GM12892 (cell line): ENCODE measurements around the gene KAZALD1.
A peak's percentile ranks its signal among the peaks of the same experiment; 100 is the strongest.

Experiments used
- DNase-seq: peaks from one replicate; pipeline ENCODE4 v3.0.0; 2011; ENCODE audit not compliant: insufficient read length
- FAIRE-seq: peaks from 2 replicates; lab custom pipeline; 2011; peaks lifted over from hg19 to GRCh38; lab: Jason Lieb, UNC
- POLR2A ChIP-seq: IDR thresholded peaks from 2 replicates; pipeline ENCODE4 v1.6.1; 2011; ENCODE audit warnings: low read depth, low read length, control low read depth
- POLR2AphosphoS5 ChIP-seq: IDR thresholded peaks from 2 replicates; pipeline ENCODE4 v1.6.1; 2011; ENCODE audit warnings: low read depth, low read length, control low read depth
- TAF1 ChIP-seq: IDR thresholded peaks from 2 replicates; pipeline ENCODE4 v1.6.1; 2011; ENCODE audit warnings: low read depth, mild to moderate bottlenecking, control low read depth, low read length, borderline replicate concordance

KAZALD1 gene

GRCh38 chr10:101054876-101055275, 6.9 kb upstream of the KAZALD1 start:
- TF ChIP-seq POLR2AphosphoS5 (no peak), POLR2A (no peak), TAF1 (no peak)
- no peak for DNase-seq
- no peak for FAIRE-seq

DNA sequence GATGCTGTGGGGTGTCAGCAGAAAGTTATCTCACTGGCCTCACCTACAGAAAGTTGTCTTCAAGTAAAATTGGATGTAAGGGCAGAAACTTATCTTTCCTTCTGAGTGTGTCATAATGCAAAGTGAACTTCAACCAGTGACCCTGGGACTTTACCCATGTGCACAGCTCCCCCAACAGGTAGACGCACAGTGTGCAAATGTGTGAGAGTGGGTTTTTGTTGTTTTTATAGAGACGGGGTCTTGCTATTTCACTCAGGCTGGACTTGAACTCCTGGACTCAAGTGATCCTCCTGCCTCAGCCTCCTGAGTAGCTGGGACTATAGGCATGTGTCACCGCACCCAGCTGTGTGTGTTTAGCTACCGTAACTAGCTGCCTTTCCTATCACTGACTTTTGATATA, 6.4 kb upstream of the KAZALD1 start:
- FAIRE-seq (no peak), DNase-seq (no peak)
- TF ChIP-seq TAF1 (no peak), POLR2A (no peak), POLR2AphosphoS5 (no peak)

GRCh38 chr10:101056365-101057151, 5.2 kb upstream of the KAZALD1 start:
- no peak for FAIRE-seq
- TF ChIP-seq POLR2A (no peak), POLR2AphosphoS5 (no peak), TAF1 (no peak)
- DNase-seq: no peak

DNA sequence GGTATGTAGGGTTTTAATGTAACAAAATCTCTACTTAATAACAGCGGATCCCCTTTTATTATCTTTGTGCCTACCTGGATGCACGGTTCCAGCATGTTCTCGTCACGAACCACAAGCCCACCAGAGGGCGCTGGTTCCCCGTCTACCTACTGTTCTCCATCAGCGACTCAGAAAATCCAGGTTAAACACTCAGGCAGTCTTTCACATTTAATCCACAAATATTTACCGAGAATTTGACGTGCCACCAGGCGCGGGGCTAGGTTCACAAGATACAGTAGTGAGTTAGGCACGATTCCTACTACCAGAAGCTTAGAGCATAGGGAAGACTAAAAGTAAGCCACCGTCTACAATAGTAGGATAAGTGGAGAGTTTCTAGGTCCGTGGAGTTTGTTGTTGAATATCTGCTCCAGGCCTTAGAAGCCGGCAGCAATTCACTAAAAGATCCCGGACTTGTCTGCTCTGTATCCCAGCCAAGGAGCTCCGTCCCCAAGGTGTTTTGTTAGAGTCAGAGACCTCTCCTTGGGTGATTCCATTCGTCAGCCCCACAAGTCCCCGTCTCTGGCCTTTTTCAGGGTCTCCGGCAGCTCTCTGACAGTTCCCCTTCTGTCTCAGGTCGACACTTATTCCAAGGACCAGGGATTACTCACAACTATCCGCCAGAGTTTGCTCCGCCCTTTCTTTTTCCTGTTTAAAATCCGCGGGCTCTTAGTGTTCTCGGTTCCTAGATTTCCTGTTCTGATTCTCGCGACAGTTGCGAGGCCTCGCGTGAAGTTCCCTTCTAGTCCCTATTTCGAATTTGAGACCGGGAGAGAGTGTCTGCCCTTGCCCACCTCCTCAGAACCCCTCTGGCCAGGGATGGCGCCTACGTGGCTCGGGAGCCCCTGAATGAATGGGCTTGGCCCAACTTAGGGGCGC, 1.5 kb upstream of the KAZALD1 start:
- DNase-seq (no peak), FAIRE-seq (peak; percentile 77)
- TF ChIP-seq POLR2AphosphoS5 (no peak), POLR2A (peak; percentile 62; the same call in 1 of the 2 replicates), TAF1 (0 out of 2 replicates have a peak, but pooled peaks have one; percentile 17)

DNA sequence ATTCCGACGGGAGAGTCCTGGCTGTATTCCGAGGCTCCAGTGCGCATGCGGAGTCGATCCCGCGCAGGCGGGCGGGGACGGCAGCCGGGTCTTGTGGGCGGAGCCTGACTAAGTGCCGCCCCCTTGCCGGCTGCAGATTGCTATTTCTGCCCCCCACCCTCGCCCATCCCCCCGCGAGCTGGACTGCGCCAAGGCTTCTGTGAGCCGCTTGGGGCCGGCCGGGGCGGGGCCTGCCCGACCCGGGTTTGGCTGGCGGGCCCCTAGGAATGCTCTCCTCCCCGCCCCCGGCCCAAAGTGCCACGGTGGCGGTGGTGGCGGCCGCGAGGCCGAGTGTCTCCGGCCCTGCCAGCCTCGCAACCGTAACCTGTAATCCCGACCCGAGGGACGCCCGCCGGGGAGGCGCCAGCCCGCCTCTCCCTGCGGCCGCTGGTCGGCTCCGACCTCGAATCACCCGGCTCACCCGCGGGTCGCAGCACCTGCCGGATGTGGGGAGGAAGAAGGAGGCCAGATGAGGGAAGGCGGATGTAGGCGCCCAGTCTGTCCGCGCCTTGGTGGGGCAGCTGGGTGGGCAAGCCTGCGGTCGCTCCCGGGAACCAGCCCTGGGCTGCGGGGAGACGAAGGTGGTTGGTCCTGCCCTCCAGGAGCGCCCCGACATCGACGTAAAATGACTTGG, 702 bp upstream of the KAZALD1 start:
- TF ChIP-seq POLR2AphosphoS5: no peak; the same call in 1 of the 2 replicates
- peak; percentile 16; the same call in 1 of the 2 replicates for TF ChIP-seq TAF1
- FAIRE-seq (peak; percentile 91), DNase-seq (peak; percentile 92)

DNA sequence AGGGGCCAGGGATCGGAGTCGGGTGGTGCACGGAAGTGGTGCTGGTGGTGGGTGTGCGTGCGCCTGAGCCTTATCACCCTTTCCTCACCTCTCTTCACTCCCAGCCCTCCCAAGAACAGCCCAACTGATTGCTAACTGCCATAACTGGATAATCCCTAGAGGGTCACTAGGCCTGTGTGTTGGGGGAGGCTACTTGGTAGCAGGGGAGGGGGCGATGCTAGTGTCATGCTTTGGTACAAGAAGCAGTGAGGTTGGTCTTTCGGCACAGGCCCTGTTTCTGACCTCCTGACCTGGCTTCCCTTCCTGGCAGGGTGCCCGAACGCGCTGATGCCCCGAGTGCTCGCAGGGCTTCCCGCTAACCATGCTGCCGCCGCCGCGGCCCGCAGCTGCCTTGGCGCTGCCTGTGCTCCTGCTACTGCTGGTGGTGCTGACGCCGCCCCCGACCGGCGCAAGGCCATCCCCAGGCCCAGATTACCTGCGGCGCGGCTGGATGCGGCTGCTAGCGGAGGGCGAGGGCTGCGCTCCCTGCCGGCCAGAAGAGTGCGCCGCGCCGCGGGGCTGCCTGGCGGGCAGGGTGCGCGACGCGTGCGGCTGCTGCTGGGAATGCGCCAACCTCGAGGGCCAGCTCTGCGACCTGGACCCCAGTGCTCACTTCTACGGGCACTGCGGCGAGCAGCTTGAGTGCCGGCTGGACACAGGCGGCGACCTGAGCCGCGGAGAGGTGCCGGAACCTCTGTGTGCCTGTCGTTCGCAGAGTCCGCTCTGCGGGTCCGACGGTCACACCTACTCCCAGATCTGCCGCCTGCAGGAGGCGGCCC, 652 bp downstream of the KAZALD1 start:
- TF ChIP-seq POLR2A: no peak
- no peak for TF ChIP-seq POLR2AphosphoS5
- TF ChIP-seq TAF1: no peak
- DNase-seq (peak; percentile 61), FAIRE-seq (peak; percentile 70)

GRCh38 chr10:101063050-101063525, 1.3 kb downstream of the KAZALD1 start:
- FAIRE-seq (no peak), DNase-seq (no peak)
- TF ChIP-seq TAF1: no peak

- TF ChIP-seq POLR2A (no peak), POLR2AphosphoS5 (no peak), TAF1 (no peak)
- FAIRE-seq (no peak), DNase-seq (no peak)
These were observed 2.0 kb downstream of the KAZALD1 start for GRCh38 chr10:101063548-101064414.

- no peak for DNase-seq
- no peak for TF ChIP-seq POLR2AphosphoS5
- TF ChIP-seq TAF1: no peak
- TF ChIP-seq POLR2A: no peak
- FAIRE-seq: no peak
These were observed 2.7 kb downstream of the KAZALD1 start for GRCh38 chr10:101064415-101065030.
